GM12892 (cell line): Measurements from ENCODE around the gene ROCK2.

ENCODE experiments used
- POLR2A ChIP-seq: IDR thresholded peaks from 2 replicates; pipeline ENCODE4 v1.6.1; 2011; ENCODE audit warnings: low read depth, low read length, control low read depth
- POLR2AphosphoS5 ChIP-seq: IDR thresholded peaks from 2 replicates; pipeline ENCODE4 v1.6.1; 2011; ENCODE audit warnings: low read depth, low read length, control low read depth
- TAF1 ChIP-seq: IDR thresholded peaks from 2 replicates; pipeline ENCODE4 v1.6.1; 2011; ENCODE audit warnings: low read depth, mild to moderate bottlenecking, control low read depth, low read length, borderline replicate concordance

- TF ChIP-seq POLR2AphosphoS5 (no peak), TAF1 (no peak), POLR2A (no peak)
Measured at GRCh38 chr2:11166476-11166875, 178.0 kb downstream of the ROCK2 start.
